C1 segment of cervical spinal cord (tissue), 14 donors: Measurements from ENCODE around the gene TUT7.
"Not testable (repeated sequence)": the region's sequence is repeated elsewhere in the genome, so short reads cannot be mapped to it uniquely, and the experiment has no call there.

Source experiments
- DNase-seq, 14 donors: peaks; one replicate each; lab custom pipeline; 2025; lab: John Stamatoyannopoulos, UW

TUT7 gene

DNA sequence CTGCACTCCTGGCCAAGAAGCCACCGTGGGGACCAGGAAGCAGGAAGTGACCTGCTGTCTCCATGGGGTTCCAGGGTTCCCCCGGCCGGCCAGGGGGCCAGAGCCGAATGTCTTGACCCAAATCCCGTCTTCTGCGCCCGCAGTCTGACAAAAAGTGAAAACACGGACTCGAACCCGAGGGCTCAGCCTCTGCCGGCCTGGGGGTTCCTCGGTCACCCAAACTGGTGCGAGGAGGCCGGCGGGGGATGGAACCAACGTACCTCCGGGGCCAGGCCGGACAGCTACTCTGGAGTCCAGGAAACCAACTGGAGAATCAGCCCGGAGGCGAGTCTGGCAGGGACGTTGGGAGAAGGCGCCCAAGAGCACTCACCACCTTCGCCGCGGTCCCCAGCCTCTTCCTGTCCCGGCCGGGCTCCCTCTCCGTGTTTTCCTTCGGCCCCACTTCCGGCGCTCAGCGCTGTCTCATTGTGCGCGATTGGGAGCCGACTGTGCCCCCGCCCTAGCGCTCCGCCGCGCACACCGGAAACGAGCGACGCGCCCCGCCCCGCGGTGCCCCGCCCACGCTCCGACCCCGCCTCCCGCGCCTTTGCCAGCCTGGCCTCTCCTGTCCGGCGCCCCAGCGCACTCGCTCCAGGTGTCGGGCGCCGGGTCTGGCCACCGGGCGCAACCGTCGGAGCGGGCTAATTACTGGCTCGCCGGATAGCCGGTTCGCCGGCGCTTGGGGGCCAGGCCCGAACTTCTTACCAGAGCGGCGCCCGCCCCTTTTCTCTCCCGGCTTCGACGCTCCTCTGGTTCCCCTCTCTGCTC is at the start of gene TUT7:
Gene TUT7, minus strand, starts transcription at position 400 of the 807 bp plus-strand sequence. CDS start 1,211 bp downstream, outside the sequence.
- peak; percentile 23 to 98 (median 94) for DNase-seq

- no peak for DNase-seq
These were observed 48.4 kb upstream of the TUT7 start for GRCh38 chr9:86402591-86402990.

DNA sequence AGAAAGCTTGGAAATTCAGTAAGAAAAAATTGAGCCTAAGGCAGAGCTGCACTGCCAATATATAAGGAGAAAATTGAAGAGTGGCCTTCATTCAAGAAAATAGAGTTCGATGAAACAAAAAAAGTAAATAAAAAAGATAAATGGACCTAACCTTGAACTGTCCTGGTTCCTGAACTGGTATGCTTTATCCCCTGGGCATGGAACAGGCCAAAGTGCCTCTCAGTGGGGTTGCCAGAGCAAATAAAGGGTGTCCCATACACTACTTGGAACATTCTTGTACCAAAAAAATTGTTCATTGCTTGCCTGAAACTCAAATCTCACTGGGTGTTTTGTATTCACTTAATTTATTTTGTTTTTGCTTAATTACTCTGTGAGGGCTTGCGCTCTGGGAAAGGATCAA is 42.2 kb upstream of the TUT7 start:
- no peak for DNase-seq

DNA sequence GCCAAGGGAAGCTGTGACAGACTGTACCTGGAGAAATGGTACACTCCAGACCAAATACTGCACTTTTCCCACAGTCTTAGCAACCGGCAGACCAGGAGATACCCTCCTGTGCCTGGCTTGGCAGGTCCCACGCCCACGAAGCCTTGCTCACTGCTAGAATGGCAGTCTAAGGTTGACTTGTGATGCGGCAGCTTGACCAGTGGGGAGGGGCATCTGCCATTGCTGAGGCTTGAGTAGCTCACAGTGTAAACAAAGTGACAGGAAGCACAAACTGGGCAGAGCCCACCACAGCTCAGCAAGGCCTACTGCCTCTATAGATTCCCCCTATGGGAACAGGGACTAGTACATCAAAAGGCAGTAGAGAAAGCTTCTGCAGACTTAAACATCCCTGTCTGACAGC is 36.0 kb upstream of the TUT7 start:
- DNase-seq, result not testable (repeated sequence)

DNA sequence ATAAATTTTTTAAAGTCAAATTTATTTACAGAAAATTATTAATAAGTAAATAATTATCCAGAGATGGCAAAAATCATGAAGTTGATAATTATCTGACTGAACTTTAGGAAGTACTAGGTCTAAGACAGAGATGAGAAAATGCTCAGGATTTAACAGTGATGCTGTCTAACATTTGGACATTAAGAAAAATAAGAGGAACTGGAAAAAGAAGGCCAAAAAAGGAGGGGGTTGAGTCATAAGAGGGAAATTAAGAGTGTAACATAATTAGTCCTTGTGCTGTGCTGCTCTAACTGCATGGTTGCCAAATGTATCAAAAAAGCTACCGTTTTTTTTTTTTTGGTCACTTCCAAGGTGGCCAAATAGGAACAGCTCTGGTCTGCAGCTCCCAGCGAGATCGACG is 35.4 kb upstream of the TUT7 start:
- DNase-seq, result no peak

GRCh38 chr9:86387376-86387775 is 33.2 kb upstream of the TUT7 start:
- DNase-seq, result no peak

GRCh38 chr9:86383000-86383399 is 28.8 kb upstream of the TUT7 start:
- DNase-seq, result not testable (repeated sequence)

GRCh38 chr9:86376016-86376415 is 21.8 kb upstream of the TUT7 start:
- no peak for DNase-seq

DNA sequence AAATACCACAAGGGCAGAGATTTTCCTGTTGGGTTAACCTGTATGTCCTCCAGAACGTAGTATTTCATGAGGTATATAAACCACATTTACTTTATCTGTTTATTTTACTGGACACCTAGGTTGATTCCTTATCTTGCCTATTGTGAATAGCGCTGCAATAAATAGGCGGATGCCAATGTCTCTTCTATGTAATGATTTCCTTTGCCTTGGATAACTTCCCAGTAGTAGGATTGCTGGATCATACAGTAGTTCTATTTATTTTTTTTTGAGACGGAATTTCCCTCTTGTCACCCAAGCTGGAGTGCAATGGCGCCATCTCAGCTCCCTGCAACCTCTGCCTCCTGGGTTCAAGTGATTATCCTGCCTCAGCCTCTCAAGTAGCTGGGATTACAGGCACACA is 15.6 kb upstream of the TUT7 start:
- no peak for DNase-seq

- DNase-seq, result no peak
These were observed 14.8 kb upstream of the TUT7 start for GRCh38 chr9:86368871-86369521.

GRCh38 chr9:86361176-86361575 is 7.0 kb upstream of the TUT7 start:
- no peak for DNase-seq

GRCh38 chr9:86359151-86359879 is 5.1 kb upstream of the TUT7 start:
- no peak for DNase-seq

DNA sequence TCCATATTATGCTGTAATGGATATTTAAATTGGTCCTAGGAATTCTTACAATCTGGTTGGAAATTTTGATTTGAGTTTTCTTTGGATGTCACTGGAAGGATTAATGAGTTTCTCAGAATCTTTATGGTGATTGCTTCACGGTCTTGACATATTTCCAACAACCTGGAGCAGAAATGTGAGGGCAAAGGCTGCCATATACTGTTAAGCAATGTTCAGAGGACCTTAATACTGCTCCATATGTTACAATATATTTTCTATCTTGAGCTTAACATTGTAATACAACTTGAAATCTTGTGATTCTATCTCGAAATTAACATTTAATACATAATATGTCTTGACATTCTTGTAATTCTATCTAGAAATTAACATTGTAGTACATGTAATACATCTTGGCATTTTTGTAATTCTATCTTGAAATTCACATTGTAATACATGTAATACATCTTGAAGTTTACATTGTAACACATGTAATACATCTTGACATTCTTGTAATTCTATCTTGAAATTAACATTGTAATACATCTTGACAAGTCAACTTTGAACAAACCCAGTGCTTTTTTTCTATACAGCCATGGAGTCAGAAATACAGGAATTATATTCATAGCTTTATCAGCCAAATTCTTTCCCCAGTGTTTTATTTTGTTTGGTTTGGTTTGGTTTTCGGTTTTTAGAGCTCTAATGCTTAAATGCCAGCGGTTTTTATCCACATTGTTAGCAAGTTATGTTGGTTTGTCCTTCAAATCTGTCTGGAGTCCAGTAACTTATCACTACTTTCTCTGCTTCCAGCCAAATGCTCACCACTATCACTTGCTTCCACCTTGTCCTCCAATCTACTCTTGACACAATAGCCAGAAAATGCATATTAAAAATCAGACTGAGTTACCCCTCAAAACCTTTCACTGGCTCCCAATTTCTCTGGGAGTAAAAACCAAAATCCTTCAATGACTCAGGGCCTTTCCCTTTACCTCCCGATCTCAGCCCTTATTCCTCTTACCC is 3.0 kb upstream of the TUT7 start:
- DNase-seq, result no peak

GRCh38 chr9:86355814-86356213 is 1.6 kb upstream of the TUT7 start:
- DNase-seq, result no peak

DNA sequence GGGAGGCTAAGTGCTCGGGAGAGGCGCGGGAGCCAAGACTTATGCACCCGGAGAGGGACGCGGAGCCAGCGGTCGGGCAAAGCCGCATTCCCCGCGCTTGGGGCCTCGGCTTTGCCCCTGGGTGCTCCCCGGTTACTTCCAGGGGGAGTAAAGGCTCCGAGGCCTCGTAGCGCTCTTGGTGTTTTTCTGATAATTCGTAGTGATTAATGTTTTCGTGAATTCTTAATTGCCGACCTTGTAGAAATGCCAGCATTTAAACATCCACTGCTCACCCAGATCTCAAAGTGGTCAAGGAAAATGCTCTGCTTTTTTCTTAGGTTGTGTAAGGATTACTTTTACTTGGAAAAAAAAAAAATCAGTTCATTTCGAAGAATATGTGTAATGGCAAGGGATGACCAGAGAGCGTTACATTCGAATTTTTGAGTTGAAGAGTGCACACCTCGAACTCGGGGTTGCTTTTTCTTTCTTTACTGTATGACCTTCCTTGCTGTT is 654 bp upstream of the TUT7 start:
- DNase-seq, result peak in 1 of 14 donors; percentile 54

DNA sequence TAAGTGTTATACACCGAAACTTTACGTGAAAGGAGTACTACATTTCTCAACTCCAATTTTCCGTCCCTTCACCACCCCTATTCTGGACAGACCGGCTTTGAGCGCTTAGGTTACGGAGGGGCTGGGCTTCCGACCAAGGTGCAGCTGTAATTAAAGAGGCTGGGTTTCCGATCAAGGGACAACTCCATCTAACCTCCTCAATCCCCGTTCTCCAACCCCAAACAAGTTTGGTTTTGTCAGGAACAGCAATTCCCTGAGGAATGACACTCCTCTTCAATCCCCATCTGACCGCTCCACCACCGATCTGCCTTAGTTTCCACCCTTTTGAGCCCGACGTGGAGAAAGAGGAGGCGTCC is 577 bp downstream of the TUT7 start:
- peak in 1 of 14 donors; percentile 36 for DNase-seq

DNA sequence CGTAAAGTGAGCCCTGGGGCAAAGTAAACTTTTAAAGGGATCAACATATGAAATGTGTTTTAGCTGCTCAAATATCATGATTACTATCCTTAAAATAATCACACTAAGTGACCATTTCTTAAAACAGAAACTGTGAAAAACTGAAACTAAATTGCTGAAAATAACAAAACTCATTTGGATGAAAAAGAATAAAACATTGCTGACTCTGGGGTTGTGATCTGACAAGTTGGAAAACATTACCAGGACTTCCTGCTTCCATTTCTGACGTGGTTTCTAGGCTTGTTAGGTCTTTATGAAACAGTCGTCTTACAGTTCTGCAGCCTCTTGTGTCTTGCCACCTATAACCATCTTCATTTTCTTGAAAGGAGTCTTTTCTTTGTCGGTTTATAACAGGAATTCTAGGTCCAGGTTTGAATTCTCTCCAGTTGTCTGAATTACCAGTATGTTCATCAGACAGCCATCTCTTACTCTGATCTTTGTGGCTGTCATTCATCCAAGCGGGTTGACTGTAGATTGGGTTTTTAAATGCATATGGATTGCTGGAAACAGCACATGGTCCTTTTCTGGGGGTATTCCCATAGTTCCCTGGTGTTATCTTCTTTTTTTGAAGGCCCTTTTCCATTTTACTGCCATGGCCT is 1.7 kb downstream of the TUT7 start:
- no peak for DNase-seq

- DNase-seq, result no peak
These were observed 2.3 kb downstream of the TUT7 start for GRCh38 chr9:86351880-86352279.

DNA sequence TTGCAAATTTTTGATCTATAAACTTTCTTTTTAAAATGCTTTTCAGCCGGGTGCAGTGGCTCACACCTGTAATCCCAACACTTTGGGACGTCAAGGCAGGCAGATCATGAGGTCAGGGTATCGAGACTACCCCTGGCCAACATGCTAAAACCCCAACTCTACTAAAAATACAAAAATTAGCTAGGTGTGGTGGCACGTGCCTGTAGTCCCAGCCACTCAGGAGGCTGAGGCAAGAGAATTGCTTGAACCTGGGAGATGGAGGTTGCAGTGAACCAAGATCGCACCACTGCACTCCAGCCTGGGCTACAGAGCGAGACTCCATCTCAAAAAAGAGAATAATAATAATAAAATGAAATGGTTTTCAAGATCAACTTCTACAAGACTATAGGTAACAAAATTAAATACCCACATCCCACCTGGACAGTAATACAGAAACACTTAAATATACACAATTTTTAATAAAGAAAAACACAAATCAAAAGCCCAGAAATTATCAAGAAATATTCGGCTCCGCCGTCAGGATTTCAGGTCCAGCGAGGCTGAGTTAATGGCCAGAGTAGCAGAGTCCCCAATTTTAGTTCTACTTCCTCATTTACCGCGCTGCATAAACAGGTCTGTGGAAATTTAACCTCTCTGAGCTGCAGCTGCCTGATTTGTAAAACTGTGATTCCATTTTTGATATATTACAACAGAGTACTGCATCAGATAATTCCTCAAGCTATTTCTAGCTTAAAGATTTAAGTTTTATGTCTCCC is 4.0 kb downstream of the TUT7 start:
- no peak for DNase-seq

- no peak for DNase-seq
These were observed 4.9 kb downstream of the TUT7 start for GRCh38 chr9:86349271-86349670.
